T-helper 2 cell treated with Interferon-gamma antibody and Interleukin-4, amounts not matched to agents 5 μg/mL and 100 μg/mL, for 36 hours (primary cell): Measurements from ENCODE around the gene BMP5.

Experiments
- DNase-seq: peaks from one replicate; pipeline ENCODE4 v3.0.0; 2021; ENCODE audit warnings: low spot score
- H3K27ac Mint-ChIP-seq: one replicate; pipeline ENCODE4 v1.8.0; 2021; ENCODE audit warnings: mild to moderate bottlenecking, mixed read lengths
- H3K27me3 Mint-ChIP-seq: one replicate; pipeline ENCODE4 v1.8.0; 2021; ENCODE audit warnings: low read depth, mixed read lengths
- H3K36me3 Mint-ChIP-seq: one replicate; pipeline ENCODE4 v1.8.0; 2021; ENCODE audit warnings: low read depth, mixed read lengths
- H3K4me1 Mint-ChIP-seq: one replicate; pipeline ENCODE4 v1.8.0; 2021; ENCODE audit warnings: low read depth, mixed read lengths
- H3K4me3 Mint-ChIP-seq: one replicate; pipeline ENCODE4 v1.8.0; 2022; ENCODE audit warnings: mild to moderate bottlenecking, moderate library complexity, mixed read lengths
- H3K9me3 Mint-ChIP-seq: one replicate; pipeline ENCODE4 v1.8.0; 2021; ENCODE audit warnings: mixed read lengths

Gene BMP5

GRCh38 chr6:55759536-55759935 is 115.9 kb downstream of the BMP5 start:
- Mint-ChIP-seq H3K4me3 (no peak overlapping the region), H3K27ac (no peak overlapping the region), H3K27me3 (no peaks in the 10 kb centered on the region), H3K36me3 (no peaks in the 10 kb centered on the region), H3K4me1 (no peaks in the 10 kb centered on the region), H3K9me3 (no peaks in the 10 kb centered on the region)
- no peak for DNase-seq

- Mint-ChIP-seq H3K4me3 (no peak overlapping the region), H3K27me3 (no peaks in the 10 kb centered on the region), H3K4me1 (no peaks in the 10 kb centered on the region), H3K36me3 (no peaks in the 10 kb centered on the region), H3K9me3 (no peaks in the 10 kb centered on the region), H3K27ac (no peak overlapping the region)
- DNase-seq, result no peak
These were observed 117.0 kb downstream of the BMP5 start for GRCh38 chr6:55758156-55758937.

- no peak for DNase-seq
- H3K9me3 Mint-ChIP-seq, result peaks cover 5% of the 10 kb centered on the region
- no peak overlapping the region for H3K4me3 Mint-ChIP-seq
- no peaks in the 10 kb centered on the region for H3K4me1 Mint-ChIP-seq
- no peaks in the 10 kb centered on the region for H3K36me3 Mint-ChIP-seq
- no peak overlapping the region for H3K27ac Mint-ChIP-seq
- H3K27me3 Mint-ChIP-seq, result no peaks in the 10 kb centered on the region
These were observed 118.8 kb downstream of the BMP5 start for GRCh38 chr6:55756531-55757031.

GRCh38 chr6:55748880-55749279 is 126.5 kb downstream of the BMP5 start:
- H3K4me3 Mint-ChIP-seq, result no peak overlapping the region

GRCh38 chr6:55746473-55746872 is 128.9 kb downstream of the BMP5 start:
- Mint-ChIP-seq H3K36me3 (no peaks in the 10 kb centered on the region), H3K4me1 (no peaks in the 10 kb centered on the region), H3K27me3 (no peaks in the 10 kb centered on the region), H3K27ac (no peak overlapping the region), H3K4me3 (no peak overlapping the region), H3K9me3 (peaks cover 35% of the 10 kb centered on the region)
- no peak for DNase-seq

More at GRCh38 chr6:55748880-55749279, 126.5 kb downstream of the BMP5 start:
- H3K27ac Mint-ChIP-seq, result no peak overlapping the region
- DNase-seq, result no peak
- H3K36me3 Mint-ChIP-seq, result no peaks in the 10 kb centered on the region
- no peaks in the 10 kb centered on the region for H3K27me3 Mint-ChIP-seq
- H3K9me3 Mint-ChIP-seq, result peaks cover 31% of the 10 kb centered on the region
- no peaks in the 10 kb centered on the region for H3K4me1 Mint-ChIP-seq

- Mint-ChIP-seq H3K27me3 (no peaks in the 10 kb centered on the region), H3K27ac (no peak overlapping the region), H3K4me3 (no peak overlapping the region), H3K9me3 (peaks cover 20% of the 10 kb centered on the region), H3K36me3 (no peaks in the 10 kb centered on the region), H3K4me1 (no peaks in the 10 kb centered on the region)
- DNase-seq, result no peak
These were observed 141.1 kb downstream of the BMP5 start for GRCh38 chr6:55734256-55734655.

- no peak for DNase-seq
- H3K4me1 Mint-ChIP-seq, result no peaks in the 10 kb centered on the region
- no peak overlapping the region for H3K4me3 Mint-ChIP-seq
- peaks cover 8% of the 10 kb centered on the region for H3K9me3 Mint-ChIP-seq
- H3K27me3 Mint-ChIP-seq, result no peaks in the 10 kb centered on the region
- no peak overlapping the region for H3K27ac Mint-ChIP-seq
- no peaks in the 10 kb centered on the region for H3K36me3 Mint-ChIP-seq
These were observed 145.7 kb downstream of the BMP5 start for GRCh38 chr6:55729665-55730064.

GRCh38 chr6:55726144-55726543 is 149.2 kb downstream of the BMP5 start:
- H3K9me3 Mint-ChIP-seq, result peaks cover 4% of the 10 kb centered on the region
- H3K27me3 Mint-ChIP-seq, result no peaks in the 10 kb centered on the region
- H3K4me1 Mint-ChIP-seq, result no peaks in the 10 kb centered on the region
- no peak for DNase-seq
- H3K4me3 Mint-ChIP-seq, result no peak overlapping the region
- no peaks in the 10 kb centered on the region for H3K36me3 Mint-ChIP-seq
- no peak overlapping the region for H3K27ac Mint-ChIP-seq

GRCh38 chr6:55714831-55715230 is 160.6 kb downstream of the BMP5 start:
- no peak for DNase-seq
- Mint-ChIP-seq H3K27me3 (no peaks in the 10 kb centered on the region), H3K27ac (no peak overlapping the region), H3K36me3 (no peaks in the 10 kb centered on the region), H3K4me3 (no peak overlapping the region), H3K4me1 (no peaks in the 10 kb centered on the region), H3K9me3 (peaks cover 4% of the 10 kb centered on the region)

- no peak for DNase-seq
- Mint-ChIP-seq H3K27me3 (no peaks in the 10 kb centered on the region), H3K36me3 (no peaks in the 10 kb centered on the region), H3K9me3 (peaks cover 8% of the 10 kb centered on the region), H3K4me1 (no peaks in the 10 kb centered on the region), H3K27ac (no peak overlapping the region), H3K4me3 (no peak overlapping the region)
These were observed 162.0 kb downstream of the BMP5 start for GRCh38 chr6:55713436-55713835.

GRCh38 chr6:55708711-55709110 is 166.7 kb downstream of the BMP5 start:
- no peak for DNase-seq
- Mint-ChIP-seq H3K9me3 (peaks cover 13% of the 10 kb centered on the region), H3K36me3 (no peaks in the 10 kb centered on the region), H3K4me3 (no peak overlapping the region), H3K27ac (no peak overlapping the region), H3K27me3 (no peaks in the 10 kb centered on the region), H3K4me1 (no peaks in the 10 kb centered on the region)

GRCh38 chr6:55705451-55706440 is 169.6 kb downstream of the BMP5 start:
- Mint-ChIP-seq H3K27ac (no peak overlapping the region), H3K9me3 (peaks cover 18% of the 10 kb centered on the region), H3K4me3 (no peak overlapping the region), H3K4me1 (no peaks in the 10 kb centered on the region), H3K27me3 (no peaks in the 10 kb centered on the region), H3K36me3 (no peaks in the 10 kb centered on the region)
- no peak for DNase-seq

- Mint-ChIP-seq H3K27me3 (no peaks in the 10 kb centered on the region), H3K36me3 (no peaks in the 10 kb centered on the region), H3K9me3 (peaks cover 18% of the 10 kb centered on the region), H3K4me1 (no peaks in the 10 kb centered on the region), H3K4me3 (no peak overlapping the region), H3K27ac (no peak overlapping the region)
- DNase-seq, result no peak
These were observed 171.0 kb downstream of the BMP5 start for GRCh38 chr6:55704421-55704820.
